NB4 (cell line): ENCODE data around the gene LRRC36.
A peak's percentile ranks its signal among the peaks of the same experiment; 100 is the strongest.

Source experiments
- DNase-seq: peaks from one replicate; pipeline ENCODE4 v3.0.0; 2010; ENCODE audit warnings: low read depth
- H3K4me3 ChIP-seq: one replicate; pipeline ENCODE4 v1.5.1; 2011; ENCODE audit warnings: mild to moderate bottlenecking, low read depth, low read length, moderate library complexity
- MAX ChIP-seq: IDR thresholded peaks from 2 replicates; pipeline ENCODE4 v1.6.1; 2011; ENCODE audit warnings: low read depth, low read length
- MYC ChIP-seq: IDR thresholded peaks from 2 replicates; pipeline ENCODE4 v1.6.1; 2011; ENCODE audit warnings: low read depth, low read length
- POLR2A ChIP-seq: IDR thresholded peaks from 2 replicates; pipeline ENCODE4 v1.6.1; 2011; ENCODE audit warnings: mild to moderate bottlenecking; ENCODE audit not compliant: insufficient read length; ENCODE audit errors: extremely low read depth
- TF ChIP-seq, protein P1 (sequence below): IDR thresholded peaks from one replicate; pipeline ENCODE4 v1.5.1; 2012; ENCODE audit warnings: low read depth, low read length

LRRC36 gene

GRCh38 chr16:67419502-67419901 is 92.9 kb downstream of the LRRC36 start:
- no peak for DNase-seq
- no peak overlapping the region for H3K4me3 ChIP-seq
- TF ChIP-seq MAX (no peak), POLR2A (no peak), MYC (no peak)
- TF ChIP-seq, protein P1, sequence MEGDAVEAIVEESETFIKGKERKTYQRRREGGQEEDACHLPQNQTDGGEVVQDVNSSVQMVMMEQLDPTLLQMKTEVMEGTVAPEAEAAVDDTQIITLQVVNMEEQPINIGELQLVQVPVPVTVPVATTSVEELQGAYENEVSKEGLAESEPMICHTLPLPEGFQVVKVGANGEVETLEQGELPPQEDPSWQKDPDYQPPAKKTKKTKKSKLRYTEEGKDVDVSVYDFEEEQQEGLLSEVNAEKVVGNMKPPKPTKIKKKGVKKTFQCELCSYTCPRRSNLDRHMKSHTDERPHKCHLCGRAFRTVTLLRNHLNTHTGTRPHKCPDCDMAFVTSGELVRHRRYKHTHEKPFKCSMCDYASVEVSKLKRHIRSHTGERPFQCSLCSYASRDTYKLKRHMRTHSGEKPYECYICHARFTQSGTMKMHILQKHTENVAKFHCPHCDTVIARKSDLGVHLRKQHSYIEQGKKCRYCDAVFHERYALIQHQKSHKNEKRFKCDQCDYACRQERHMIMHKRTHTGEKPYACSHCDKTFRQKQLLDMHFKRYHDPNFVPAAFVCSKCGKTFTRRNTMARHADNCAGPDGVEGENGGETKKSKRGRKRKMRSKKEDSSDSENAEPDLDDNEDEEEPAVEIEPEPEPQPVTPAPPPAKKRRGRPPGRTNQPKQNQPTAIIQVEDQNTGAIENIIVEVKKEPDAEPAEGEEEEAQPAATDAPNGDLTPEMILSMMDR = no peak

GRCh38 chr16:67419931-67420330 is 93.3 kb downstream of the LRRC36 start:
- no peak overlapping the region for H3K4me3 ChIP-seq
- TF ChIP-seq MYC (no peak), POLR2A (no peak)
- TF ChIP-seq, protein P1 = no peak
- DNase-seq = no peak

GRCh38 chr16:67421030-67421429 is 94.4 kb downstream of the LRRC36 start:
- H3K4me3 ChIP-seq = no peak overlapping the region
- TF ChIP-seq POLR2A (no peak), MAX (no peak), MYC (no peak)
- TF ChIP-seq, protein P1 = no peak
- DNase-seq = no peak

- H3K4me3 ChIP-seq = no peak overlapping the region
- TF ChIP-seq, protein P1 = no peak
- no peak for TF ChIP-seq MYC
- no peak for TF ChIP-seq POLR2A
- no peak for TF ChIP-seq MAX
- no peak for DNase-seq
These were observed 96.4 kb downstream of the LRRC36 start for GRCh38 chr16:67423015-67423414.

DNA sequence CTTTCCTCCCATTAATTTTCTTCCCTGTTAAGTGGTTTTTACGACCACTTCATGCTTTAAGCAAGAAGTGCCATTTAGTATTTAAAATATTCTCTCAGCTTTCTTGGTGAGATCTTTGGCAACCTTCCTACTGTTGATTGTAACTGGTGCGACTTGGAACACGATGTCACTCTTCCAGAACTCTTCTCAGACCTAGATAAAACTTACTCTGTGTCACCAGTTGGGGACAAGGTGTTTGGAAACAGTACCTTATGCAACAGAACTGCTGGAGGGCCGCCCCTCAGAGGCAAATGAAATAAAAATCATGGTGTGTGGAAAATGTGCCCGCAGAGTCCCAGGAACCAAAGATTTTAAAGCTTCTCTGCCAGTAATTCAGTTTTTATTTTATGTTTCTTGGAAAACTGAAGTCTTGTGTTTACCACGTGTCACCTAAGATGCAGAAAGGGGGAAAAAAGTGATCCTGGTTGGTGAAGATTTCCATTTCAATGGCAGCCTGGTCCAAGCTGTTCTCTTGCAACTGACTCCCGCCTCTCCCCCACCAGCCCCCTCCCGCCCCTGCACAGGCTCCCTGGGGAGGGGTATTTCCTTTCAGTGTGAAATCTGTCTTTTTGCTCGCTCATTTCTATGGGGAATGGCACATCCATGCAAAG is 97.1 kb downstream of the LRRC36 start:
- TF ChIP-seq, protein P1 = no peak
- TF ChIP-seq MAX (no peak), MYC (no peak), POLR2A (no peak)
- DNase-seq = peak; percentile 37
- no peak overlapping the region for H3K4me3 ChIP-seq

DNA sequence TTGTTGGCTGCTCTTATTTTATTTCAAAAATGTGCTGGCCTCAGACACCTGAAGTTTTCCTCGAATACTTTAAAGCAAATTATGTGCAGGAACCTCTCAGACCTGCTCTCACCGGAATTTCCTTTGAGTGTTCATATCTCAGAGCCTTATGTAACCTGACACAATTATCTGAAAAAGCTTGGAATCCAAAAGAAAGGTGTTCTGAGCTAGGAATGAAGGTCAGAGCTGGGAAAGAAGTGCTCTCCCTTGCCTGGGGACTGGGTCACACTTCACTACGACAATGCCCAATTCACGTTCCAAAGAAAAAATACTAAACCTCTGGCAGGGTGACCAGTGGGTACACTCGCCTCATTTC is 97.6 kb downstream of the LRRC36 start:
- TF ChIP-seq, protein P1 = no peak
- TF ChIP-seq POLR2A (no peak), MYC (no peak), MAX (no peak)
- no peak for DNase-seq
- H3K4me3 ChIP-seq = no peak overlapping the region
